GM18909 (cell line): ENCODE results near the gene FOXB1.

Experiments
- ATAC-seq: cut with Tn5 transposase; IDR thresholded peaks from one replicate; pipeline ENCODE4 v1.9.1; 2021; ENCODE audit warnings: mild to moderate bottlenecking; ENCODE audit not compliant: unreplicated experiment, poor library complexity

Gene FOXB1

DNA sequence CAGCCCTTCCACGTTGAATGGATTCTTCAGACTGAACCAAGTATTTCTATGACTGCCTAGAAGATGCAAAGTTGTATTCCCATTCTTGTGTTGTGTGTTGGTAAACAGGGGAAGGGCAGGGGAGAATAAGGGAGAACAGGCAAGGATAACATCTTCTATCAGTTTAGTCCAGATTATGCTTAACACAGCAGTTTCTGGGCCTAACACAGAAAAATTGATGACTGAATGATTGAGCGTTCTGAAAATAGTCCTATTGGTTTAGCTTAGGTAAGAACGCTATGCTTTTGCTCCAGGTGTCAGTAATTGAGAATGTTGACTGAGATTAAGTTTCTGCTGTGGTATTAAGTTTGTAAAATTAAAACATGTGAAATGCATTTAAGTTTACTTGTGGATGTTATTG, 8.6 kb downstream of the FOXB1 start:
- no peak for ATAC-seq

DNA sequence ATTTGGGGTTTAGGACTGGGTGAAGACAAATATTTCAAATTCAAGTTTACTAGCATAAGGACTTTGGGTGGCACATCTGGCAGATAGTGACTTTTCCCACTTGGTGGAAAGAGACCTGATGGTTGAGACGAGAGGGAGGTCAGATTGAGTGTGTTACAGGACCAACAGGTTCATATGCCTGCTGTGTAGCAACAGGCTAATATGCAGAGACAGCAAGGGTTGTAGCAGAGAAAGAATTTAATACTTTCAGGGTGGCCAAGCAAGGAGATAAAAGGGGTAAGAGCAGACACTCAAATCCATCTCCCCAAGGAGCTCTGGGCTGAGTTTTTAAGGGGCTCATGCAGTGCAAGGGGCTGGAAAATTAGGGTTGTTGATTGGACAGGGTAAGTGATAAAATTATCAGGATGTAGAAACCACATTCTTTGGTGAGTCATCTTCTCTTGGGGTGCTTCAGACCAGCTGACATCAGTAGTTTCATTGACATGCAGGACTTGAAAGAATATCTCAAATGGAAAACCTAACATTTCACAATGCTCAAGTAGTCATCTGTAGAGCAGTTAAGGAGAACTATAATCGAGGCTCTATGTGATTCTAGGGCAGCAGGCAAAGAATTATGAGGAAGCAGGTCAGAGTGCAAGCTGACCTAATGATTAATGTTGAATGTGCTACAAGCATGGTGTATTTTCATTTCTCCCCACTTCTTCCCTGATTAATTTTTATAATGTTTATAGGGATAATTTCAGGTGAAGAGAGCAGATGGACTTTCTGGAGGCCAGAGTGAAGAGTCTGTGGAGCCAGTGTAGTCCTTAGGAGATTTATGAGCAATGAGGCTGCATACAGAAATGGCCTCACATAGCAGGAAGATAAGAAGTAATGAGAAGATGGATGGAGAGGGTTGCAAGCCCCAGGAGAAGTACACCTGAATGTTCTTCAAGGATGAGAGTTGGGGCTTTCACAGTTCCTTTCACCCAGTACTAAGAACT, 13.7 kb downstream of the FOXB1 start:
- no peak for ATAC-seq

DNA sequence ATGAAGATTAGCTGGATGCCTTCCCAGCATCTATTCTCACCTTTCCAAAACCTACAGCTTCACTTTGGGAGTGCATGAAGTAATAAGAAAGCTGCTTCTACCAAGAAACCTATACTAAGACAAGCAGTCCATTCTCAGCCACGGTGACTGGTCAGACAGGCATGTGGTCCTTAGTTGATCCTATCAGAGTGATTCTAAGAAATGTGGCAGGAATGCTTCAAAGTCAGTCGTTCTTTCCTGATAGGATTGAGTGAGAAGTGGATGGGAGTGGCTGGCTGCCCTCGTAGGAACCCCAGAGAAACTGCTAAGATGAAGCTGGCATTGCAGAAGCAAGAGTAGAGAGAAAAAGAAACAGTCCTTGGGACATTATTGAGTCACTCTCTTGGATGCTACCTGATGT, 16.6 kb downstream of the FOXB1 start:
- no peak for ATAC-seq

DNA sequence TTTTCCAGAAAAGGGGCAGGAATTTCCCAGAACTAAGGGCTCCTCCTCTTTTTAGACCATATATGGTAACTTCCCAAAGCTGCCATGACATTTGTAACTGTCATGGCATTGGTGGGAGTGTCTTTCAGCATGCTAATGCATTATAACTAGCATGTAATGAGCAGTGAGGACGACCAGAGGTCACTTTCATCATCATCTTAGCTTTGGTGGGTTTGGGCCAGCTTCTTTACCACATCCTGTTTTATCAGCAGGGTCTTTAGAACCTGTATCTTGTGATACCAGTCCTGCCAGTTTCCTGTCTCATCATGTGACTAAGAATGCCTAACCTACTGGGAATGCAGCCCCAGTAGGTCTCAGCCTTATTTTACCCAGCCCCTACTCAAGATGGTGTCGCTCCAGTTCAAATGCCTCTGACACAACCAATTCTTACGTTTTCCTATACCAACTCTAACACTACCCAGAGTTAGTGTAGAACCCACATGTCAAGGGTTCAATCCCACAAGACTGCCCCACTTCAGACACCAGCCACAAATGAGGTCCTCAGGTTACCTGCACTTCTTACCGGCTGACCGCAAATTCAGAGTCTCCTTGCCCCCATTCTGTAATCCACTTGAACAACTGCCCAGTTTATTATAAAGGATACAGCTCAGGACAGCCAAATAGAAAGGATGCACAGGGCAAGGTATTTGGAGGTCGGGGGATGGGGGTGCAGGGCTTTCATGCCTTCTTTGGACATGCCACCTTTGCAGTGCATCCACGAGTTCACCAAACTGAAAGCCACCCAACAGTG, 17.7 kb downstream of the FOXB1 start:
- ATAC-seq: no peak

DNA sequence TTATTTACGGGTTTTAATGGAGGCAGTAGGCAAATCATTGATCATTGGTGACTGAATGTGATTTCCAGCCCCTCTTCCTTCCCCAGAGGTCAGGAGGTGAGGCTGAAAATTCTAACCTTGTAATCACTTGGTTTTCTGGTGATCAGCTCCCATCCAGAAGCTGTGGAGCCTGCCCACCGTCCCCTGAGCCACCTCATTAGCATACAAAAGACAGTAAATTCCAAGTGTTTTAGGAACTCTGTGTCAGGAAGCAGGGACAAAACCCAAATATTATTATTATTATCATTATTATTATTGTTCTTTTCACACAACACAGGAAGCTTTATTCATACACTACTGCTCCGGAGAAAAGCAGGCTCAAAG, 18.2 kb downstream of the FOXB1 start:
- ATAC-seq: no peak

DNA sequence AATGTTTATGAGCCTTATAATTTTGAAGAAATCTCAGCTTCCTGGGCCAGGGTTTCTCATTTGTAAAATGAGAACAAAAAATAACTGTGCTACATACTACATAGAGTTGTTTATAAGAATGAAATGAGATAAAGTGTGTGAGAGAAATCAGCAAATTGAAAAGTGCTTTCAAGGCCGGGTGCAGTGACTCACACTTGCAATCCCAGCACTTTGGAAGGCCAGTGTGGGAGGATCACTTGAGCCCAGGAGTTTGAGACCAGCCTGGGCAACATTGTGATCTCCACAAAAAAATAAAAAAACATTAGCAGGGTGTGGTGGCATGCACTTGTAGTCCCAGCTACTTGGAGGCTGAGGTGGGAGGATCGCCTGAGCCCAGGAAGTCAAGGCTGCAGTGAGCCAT, 22.4 kb downstream of the FOXB1 start:
- no peak for ATAC-seq

DNA sequence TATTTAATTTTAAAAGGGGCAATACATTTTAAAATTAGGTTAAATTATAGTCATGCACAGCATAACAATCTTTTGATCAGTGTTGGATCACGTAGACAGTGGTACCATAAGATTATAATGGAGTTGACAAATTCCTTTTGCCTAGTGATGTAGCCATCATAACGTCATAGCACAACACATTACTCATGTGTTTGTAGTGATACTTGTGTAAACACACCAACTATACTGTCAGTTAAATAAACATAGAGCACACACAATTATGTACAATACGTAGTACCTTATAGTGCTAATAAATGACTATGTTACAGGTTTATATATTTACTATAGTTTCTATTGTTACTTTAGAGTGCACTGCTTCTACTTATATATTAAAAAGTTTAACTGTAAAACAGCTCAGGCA, 31.2 kb downstream of the FOXB1 start:
- ATAC-seq: no peak

DNA sequence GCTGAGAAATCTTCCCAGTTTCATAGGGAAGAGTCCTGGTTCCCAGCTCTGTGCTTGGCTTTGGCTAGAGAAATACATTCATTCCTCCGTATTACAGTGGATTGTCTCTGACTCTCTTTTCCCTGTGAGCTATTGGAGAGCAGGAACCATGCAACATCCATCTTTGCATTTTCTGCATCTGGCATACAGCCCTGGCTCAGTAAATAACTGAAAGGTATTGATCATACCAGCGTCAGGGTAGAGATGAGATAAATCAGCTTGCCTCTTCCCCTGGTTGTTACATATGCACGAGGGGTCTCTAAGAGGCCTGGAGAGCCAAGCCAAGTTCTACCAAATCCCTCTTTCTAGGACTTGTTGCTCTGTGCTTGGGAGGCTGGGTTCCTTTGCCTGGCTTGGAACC, 35.2 kb downstream of the FOXB1 start:
- ATAC-seq: no peak

DNA sequence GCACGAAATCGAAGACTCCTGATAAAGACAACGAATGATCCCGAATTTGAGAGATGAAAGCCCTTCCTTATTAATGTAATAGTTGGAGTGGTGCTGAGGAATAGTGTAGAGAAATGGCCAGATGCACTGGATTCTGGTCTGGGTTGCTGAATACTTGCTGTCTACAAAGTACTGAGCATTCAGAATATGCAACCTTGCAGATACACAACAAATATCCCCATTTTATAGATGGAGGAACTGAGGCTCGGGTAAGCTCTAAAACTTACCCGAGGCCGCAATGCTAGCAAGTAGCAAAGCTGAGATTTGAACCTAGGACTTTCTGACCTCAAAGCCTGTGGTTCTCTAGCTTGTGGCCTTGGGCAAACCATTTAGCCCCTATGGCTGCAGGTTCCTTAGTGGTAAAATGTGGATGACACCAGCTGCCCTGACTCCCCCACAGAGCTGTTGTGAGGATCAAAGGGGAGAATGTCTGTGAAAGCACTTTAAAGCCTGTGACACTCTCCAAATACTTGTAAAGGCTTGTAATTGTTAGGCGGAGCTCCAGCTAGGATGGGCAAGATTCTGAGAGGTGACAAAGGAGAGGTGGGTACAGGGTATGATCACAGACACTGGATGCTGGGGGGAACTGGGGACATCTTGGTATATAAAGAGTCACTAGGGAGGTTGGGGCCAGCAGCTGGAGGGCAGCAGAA, 39.8 kb downstream of the FOXB1 start:
- no peak for ATAC-seq

DNA sequence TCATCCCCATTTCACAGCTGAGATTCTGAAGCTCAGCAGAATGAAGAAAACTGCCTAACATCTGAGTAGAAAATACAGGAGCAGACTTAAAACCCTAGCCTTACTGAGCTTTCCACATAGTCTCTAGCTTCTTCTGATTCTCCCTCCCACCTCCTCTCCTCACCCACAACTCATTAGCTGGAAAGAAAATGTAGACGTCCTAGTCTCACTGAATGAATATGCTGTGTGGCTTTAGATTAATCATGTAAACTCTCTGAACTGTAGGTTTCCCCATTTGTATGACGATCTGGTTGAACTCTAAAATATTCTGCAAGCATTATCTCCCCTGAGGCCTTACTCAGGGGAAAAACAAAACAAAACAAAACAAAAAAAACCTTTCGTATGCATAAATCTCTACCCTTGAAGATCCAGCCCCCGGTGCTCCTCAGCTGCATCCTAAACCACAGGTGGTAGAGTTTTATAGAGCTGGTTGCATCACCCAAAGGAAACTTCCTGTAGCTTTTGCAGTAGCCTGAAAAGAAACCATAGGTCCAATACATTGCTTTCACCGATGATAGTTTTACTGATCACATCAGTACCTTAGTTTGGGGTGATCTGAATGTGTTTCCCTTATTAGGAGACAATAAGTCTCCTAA, 40.6 kb downstream of the FOXB1 start:
- ATAC-seq: no peak

DNA sequence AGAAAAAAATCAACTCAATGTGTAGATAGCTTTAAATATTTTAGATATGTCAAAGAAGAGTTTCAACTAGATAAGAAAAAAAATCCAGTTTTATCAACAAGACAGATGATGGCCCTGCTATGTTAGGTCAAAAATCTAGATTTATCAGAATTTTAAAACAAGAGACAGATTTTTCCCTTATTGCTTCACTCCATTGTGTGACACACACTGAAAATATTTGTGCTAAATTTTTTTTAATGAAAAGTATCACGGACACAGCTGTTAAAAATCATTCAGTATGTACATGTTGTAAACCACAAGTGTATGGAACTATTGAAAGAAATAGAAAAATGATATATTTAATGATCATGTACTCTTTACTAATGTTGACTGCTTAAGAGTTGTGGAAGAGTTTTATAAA, 43.6 kb downstream of the FOXB1 start:
- ATAC-seq: no peak

DNA sequence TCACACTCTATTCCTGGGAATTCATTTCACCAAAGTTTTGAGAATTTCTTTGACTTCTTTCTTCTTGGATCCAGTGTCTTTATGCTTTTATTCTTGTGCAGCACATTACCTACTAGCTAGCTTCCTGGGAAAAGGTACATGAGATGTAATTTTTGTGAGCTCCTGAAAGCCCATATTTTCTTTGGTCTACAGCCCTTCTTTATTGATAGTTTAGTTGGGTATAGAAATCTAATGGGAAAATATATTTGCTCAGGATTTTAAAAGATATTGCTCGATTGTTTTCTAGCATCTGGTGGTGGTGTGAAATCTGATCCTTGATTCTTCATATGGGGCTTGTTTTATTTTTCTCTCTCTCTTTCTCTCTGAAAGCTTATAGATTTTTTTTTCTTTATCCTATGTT, 45.8 kb downstream of the FOXB1 start:
- ATAC-seq: no peak

DNA sequence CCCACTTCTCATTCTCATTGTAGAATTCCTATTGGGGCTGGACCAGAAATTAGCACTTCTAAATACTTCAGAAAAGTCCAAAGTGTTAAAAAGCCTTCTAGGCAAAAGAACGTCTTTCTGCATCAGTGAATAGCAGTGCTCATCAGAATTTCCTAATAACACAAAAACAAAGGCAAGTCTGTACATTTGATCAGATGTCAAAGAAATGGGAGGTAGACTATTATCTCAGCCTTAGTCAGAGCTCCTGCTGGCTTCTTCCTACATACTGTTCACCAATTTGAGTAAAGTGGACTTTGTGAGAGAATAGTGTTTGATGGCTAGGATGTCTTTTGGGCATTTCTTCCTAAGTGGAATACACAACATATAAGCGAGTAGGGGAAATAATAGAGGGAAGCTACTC, 48.7 kb downstream of the FOXB1 start:
- ATAC-seq: no peak

DNA sequence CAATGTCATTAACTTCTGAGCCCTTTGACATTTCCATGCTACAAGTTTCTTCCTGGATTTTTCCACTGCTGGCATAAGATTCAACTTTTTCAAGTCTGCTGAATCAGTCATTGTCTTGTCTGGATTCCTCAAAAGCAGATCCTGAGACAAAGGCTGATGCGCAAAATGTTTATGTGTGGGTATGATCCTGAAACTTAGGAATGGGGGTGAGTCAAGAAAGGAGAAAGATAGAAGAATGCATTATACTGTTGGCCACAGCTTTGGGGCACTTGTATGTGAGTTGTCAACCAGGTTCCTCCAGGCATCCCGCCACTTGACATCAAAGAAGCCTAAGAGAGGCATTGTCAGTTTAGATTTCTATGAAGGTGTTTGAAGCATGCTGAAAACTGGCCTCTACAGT, 50.4 kb downstream of the FOXB1 start:
- ATAC-seq: no peak
